WTC11 (cell line): ENCODE measurements around the gene OSBP2.

Experiments
- ATF1 ChIP-seq: sonication (generic); formaldehyde crosslinking; IDR thresholded peaks from 2 replicates; pipeline ENCODE4 v1.8.1; 2023; ENCODE audit warnings: mild to moderate bottlenecking, moderate library complexity, missing genetic modification reagents
- SOX15 ChIP-seq: fragments of 250-450 bp; sonication (Bioruptor Pico); IDR thresholded peaks from 2 replicates; pipeline ENCODE4 v1.9.0; 2021; ENCODE audit warnings: mild to moderate bottlenecking
- ZBTB43 ChIP-seq: sonication (generic); formaldehyde crosslinking; IDR thresholded peaks from 2 replicates; pipeline ENCODE4 v1.8.1; 2023; ENCODE audit warnings: mild to moderate bottlenecking, missing genetic modification reagents
- TF ChIP-seq, protein P1 (sequence below): fragments of 200-600 bp; IDR thresholded peaks from 2 replicates; pipeline ENCODE4 v1.8.0; 2022; ENCODE audit warnings: antibody characterized with exemption
- TF ChIP-seq, protein P2 (sequence below): sonication (generic); formaldehyde crosslinking; conservative IDR thresholded peaks from 2 replicates; pipeline ENCODE4 v1.8.1; 2022; ENCODE audit warnings: mild to moderate bottlenecking, missing genetic modification reagents

- TF ChIP-seq ZBTB43 (CRISPR knock-in tag), result no peak
- TF ChIP-seq, protein P1, sequence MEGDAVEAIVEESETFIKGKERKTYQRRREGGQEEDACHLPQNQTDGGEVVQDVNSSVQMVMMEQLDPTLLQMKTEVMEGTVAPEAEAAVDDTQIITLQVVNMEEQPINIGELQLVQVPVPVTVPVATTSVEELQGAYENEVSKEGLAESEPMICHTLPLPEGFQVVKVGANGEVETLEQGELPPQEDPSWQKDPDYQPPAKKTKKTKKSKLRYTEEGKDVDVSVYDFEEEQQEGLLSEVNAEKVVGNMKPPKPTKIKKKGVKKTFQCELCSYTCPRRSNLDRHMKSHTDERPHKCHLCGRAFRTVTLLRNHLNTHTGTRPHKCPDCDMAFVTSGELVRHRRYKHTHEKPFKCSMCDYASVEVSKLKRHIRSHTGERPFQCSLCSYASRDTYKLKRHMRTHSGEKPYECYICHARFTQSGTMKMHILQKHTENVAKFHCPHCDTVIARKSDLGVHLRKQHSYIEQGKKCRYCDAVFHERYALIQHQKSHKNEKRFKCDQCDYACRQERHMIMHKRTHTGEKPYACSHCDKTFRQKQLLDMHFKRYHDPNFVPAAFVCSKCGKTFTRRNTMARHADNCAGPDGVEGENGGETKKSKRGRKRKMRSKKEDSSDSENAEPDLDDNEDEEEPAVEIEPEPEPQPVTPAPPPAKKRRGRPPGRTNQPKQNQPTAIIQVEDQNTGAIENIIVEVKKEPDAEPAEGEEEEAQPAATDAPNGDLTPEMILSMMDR, result no peak
- TF ChIP-seq, protein P2, sequence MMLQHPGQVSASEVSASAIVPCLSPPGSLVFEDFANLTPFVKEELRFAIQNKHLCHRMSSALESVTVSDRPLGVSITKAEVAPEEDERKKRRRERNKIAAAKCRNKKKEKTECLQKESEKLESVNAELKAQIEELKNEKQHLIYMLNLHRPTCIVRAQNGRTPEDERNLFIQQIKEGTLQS (CRISPR knock-in tag), result no peak
- TF ChIP-seq SOX15 (CRISPR knock-in tag), result no peak
- TF ChIP-seq ATF1 (CRISPR knock-in tag), result no peak
Observed at GRCh38 chr22:30665266-30665665, 29.4 kb upstream of the OSBP2 start.
